Suppressor macrophage (primary cell): ENCODE measurements around the gene CEACAM19.
A peak's percentile ranks its signal among the peaks of the same experiment; 100 is the strongest.

Experiments
- DNase-seq, 4 experiments: peaks; one replicate each; pipeline ENCODE4 v3.0.0-alpha.2; 2020 to 2022

The CEACAM19 gene

GRCh38 chr19:44723952-44724319, 52.7 kb downstream of the CEACAM19 start:
- DNase-seq = peak; percentile 92 to 93 (median 93)

GRCh38 chr19:44725251-44725650, 54.0 kb downstream of the CEACAM19 start:
- DNase-seq = peak in 1 of 4 experiments; percentile 49

- DNase-seq = no peak
Measured at GRCh38 chr19:44725684-44726083, 54.4 kb downstream of the CEACAM19 start.

- DNase-seq = no peak
Measured at GRCh38 chr19:44726465-44726864, 55.2 kb downstream of the CEACAM19 start.

GRCh38 chr19:44728178-44728577, 56.9 kb downstream of the CEACAM19 start:
- no peak for DNase-seq

GRCh38 chr19:44729516-44730033, 58.3 kb downstream of the CEACAM19 start:
- peak in 2 of 4 experiments; percentile 54 to 57 for DNase-seq

- no peak for DNase-seq
Measured at GRCh38 chr19:44731081-44731480, 59.8 kb downstream of the CEACAM19 start.

GRCh38 chr19:44731622-44732021, 60.3 kb downstream of the CEACAM19 start:
- no peak for DNase-seq

- DNase-seq = peak in 1 of 4 experiments; percentile 51
Measured at GRCh38 chr19:44732235-44733014, 61.1 kb downstream of the CEACAM19 start.
